ENCODE data around the gene TSHZ2. TPM values are rescaled to one million over a fixed set of nuclear protein-coding genes. Genes with fewer than 3 reads are reported as not detected.

Gene TSHZ2
- total RNA-seq, 1 donor = 3.6 TPM

GRCh38 chr20:53186635-53187034 is 214.5 kb downstream of the TSHZ2 start:
- no peak overlapping the region for H2AFZ ChIP-seq (ENCODE audit: low read length)
- no peak overlapping the region for H3K4me2 ChIP-seq (ENCODE audit: insufficient read depth, low read length)
- H3K4me1 ChIP-seq (ENCODE audit: insufficient read depth, low read length) = no peaks in the 10 kb centered on the region
- no peak for DNase-seq (ENCODE audit: insufficient read length, low spot score, missing footprints)
- no peaks in the 10 kb centered on the region for H3K79me2 ChIP-seq (ENCODE audit: insufficient read depth, low read length)
- H4K20me1 ChIP-seq (ENCODE audit: insufficient read depth, low read length) = no peaks in the 10 kb centered on the region
- TF ChIP-seq CTCF (IDR thresholded peaks at IDR 0.05; ENCODE audit: extremely low read depth, low read depth, low read length) = no peak
- no peak overlapping the region for H3K4me3 ChIP-seq (ENCODE audit: insufficient read depth, low read length)
- H3K36me3 ChIP-seq (ENCODE audit: insufficient read depth, low read length) = no peaks in the 10 kb centered on the region
- no peaks in the 10 kb centered on the region for H3K9me3 ChIP-seq (ENCODE audit: low read depth, low read length)
- no peak overlapping the region for H3K27ac ChIP-seq (ENCODE audit: low read depth, low read length)
- H3K27me3 ChIP-seq (ENCODE audit: insufficient read depth, low read length) = no peaks in the 10 kb centered on the region

DNA sequence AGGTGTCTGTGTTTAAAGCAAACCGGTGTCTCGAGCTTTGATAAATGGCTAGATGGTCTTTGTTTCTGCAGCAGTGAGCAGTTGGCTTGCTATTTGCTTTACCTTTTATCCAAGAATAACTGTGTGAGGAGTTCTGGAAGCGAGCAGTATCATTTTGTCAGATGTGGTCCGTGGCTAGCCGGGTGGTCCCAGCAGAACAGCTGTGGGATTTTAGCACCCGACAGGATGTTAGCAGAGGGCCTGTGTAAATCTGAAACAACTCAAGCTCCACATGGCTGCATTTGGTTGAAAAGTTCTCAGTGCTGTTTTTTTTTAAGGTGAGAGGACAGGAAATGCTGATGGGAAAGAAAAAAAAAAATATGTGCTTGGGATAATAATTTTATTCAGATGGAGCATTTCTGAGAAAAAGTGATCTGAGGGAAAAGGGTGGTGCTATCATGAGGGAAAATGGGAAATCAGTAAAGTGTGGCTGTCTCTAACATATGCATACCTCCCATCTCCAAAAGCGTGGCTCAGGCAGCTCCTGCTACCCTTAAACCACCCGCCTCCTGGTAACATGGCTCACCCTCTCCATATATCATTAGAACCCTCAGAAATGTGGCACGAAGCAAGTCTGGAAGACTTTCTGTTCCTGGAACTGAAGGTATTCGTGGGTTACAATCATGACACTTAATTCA is 215.4 kb downstream of the TSHZ2 start:
- no peaks in the 10 kb centered on the region for H3K36me3 ChIP-seq (ENCODE audit: insufficient read depth, low read length)
- H4K20me1 ChIP-seq (ENCODE audit: insufficient read depth, low read length) = no peaks in the 10 kb centered on the region
- DNase-seq (ENCODE audit: insufficient read length, low spot score, missing footprints) = no peak
- TF ChIP-seq CTCF (IDR thresholded peaks at IDR 0.05; ENCODE audit: extremely low read depth, low read depth, low read length) = no peak
- H3K4me1 ChIP-seq (ENCODE audit: insufficient read depth, low read length) = no peaks in the 10 kb centered on the region
- H3K4me2 ChIP-seq (ENCODE audit: insufficient read depth, low read length) = no peak overlapping the region
- no peak overlapping the region for H2AFZ ChIP-seq (ENCODE audit: low read length)
- no peaks in the 10 kb centered on the region for H3K27me3 ChIP-seq (ENCODE audit: insufficient read depth, low read length)
- no peaks in the 10 kb centered on the region for H3K79me2 ChIP-seq (ENCODE audit: insufficient read depth, low read length)
- no peaks in the 10 kb centered on the region for H3K9me3 ChIP-seq (ENCODE audit: low read depth, low read length)
- no peak overlapping the region for H3K4me3 ChIP-seq (ENCODE audit: insufficient read depth, low read length)
- H3K27ac ChIP-seq (ENCODE audit: low read depth, low read length) = no peak overlapping the region

GRCh38 chr20:53190225-53190624 is 218.1 kb downstream of the TSHZ2 start:
- TF ChIP-seq CTCF (IDR thresholded peaks at IDR 0.05; ENCODE audit: extremely low read depth, low read depth, low read length) = no peak
- Histone ChIP-seq H3K27me3 (ENCODE audit: insufficient read depth, low read length) (no peaks in the 10 kb centered on the region), H4K20me1 (ENCODE audit: insufficient read depth, low read length) (no peaks in the 10 kb centered on the region), H3K4me1 (ENCODE audit: insufficient read depth, low read length) (no peaks in the 10 kb centered on the region), H3K9me3 (ENCODE audit: low read depth, low read length) (no peaks in the 10 kb centered on the region), H3K4me2 (ENCODE audit: insufficient read depth, low read length) (no peak overlapping the region), H3K4me3 (ENCODE audit: insufficient read depth, low read length) (no peak overlapping the region), H2AFZ (ENCODE audit: low read length) (no peak overlapping the region), H3K79me2 (ENCODE audit: insufficient read depth, low read length) (no peaks in the 10 kb centered on the region), H3K36me3 (ENCODE audit: insufficient read depth, low read length) (no peaks in the 10 kb centered on the region), H3K27ac (ENCODE audit: low read depth, low read length) (no peak overlapping the region)
- no peak for DNase-seq (ENCODE audit: insufficient read length, low spot score, missing footprints)

- H3K4me2 ChIP-seq (ENCODE audit: insufficient read depth, low read length) = no peak overlapping the region
- no peak for DNase-seq (ENCODE audit: insufficient read length, low spot score, missing footprints)
- no peak overlapping the region for H2AFZ ChIP-seq (ENCODE audit: low read length)
- H3K9me3 ChIP-seq (ENCODE audit: low read depth, low read length) = no peaks in the 10 kb centered on the region
- TF ChIP-seq CTCF (IDR thresholded peaks at IDR 0.05; ENCODE audit: extremely low read depth, low read depth, low read length) = no peak
- H3K79me2 ChIP-seq (ENCODE audit: insufficient read depth, low read length) = no peaks in the 10 kb centered on the region
- no peaks in the 10 kb centered on the region for H3K27me3 ChIP-seq (ENCODE audit: insufficient read depth, low read length)
- H3K36me3 ChIP-seq (ENCODE audit: insufficient read depth, low read length) = no peaks in the 10 kb centered on the region
- H4K20me1 ChIP-seq (ENCODE audit: insufficient read depth, low read length) = no peaks in the 10 kb centered on the region
- H3K27ac ChIP-seq (ENCODE audit: low read depth, low read length) = no peak overlapping the region
- H3K4me3 ChIP-seq (ENCODE audit: insufficient read depth, low read length) = no peak overlapping the region
- H3K4me1 ChIP-seq (ENCODE audit: insufficient read depth, low read length) = no peaks in the 10 kb centered on the region
Measured at GRCh38 chr20:53191957-53192356, 219.8 kb downstream of the TSHZ2 start.
